HG03196 (cell line): ENCODE measurements around the gene AADAC.
"Not testable (repeated sequence)": the region's sequence is repeated elsewhere in the genome, so short reads cannot be mapped to it uniquely, and the experiment has no call there.

Experiments
- ATAC-seq: cut with Tn5 transposase; IDR thresholded peaks from one replicate; pipeline ENCODE4 v1.9.1; 2021; ENCODE audit not compliant: unreplicated experiment

Gene AADAC

GRCh38 chr3:151796105-151796680 lies 17.7 kb upstream of the AADAC start:
- ATAC-seq: no peak

GRCh38 chr3:151798466-151798865 lies 15.4 kb upstream of the AADAC start:
- no peak for ATAC-seq

GRCh38 chr3:151800431-151800830 lies 13.5 kb upstream of the AADAC start:
- no peak for ATAC-seq

- ATAC-seq: no peak
Observed at GRCh38 chr3:151804267-151804666, 9.6 kb upstream of the AADAC start.

- no peak for ATAC-seq
Observed at GRCh38 chr3:151806838-151807237, 7.1 kb upstream of the AADAC start.

GRCh38 chr3:151808926-151809325 lies 5.0 kb upstream of the AADAC start:
- ATAC-seq: not testable (repeated sequence)

GRCh38 chr3:151811474-151811873 lies 2.4 kb upstream of the AADAC start:
- no peak for ATAC-seq

GRCh38 chr3:151814588-151814987 lies 672 bp downstream of the AADAC start:
- ATAC-seq: no peak

GRCh38 chr3:151816091-151816604 lies 2.2 kb downstream of the AADAC start:
- no peak for ATAC-seq

- ATAC-seq: no peak
Observed at GRCh38 chr3:151817473-151817872, 3.6 kb downstream of the AADAC start.

GRCh38 chr3:151818361-151818760 lies 4.4 kb downstream of the AADAC start:
- no peak for ATAC-seq

GRCh38 chr3:151819910-151820309 lies 6.0 kb downstream of the AADAC start:
- ATAC-seq: no peak

- ATAC-seq: no peak
Observed at GRCh38 chr3:151827816-151828215, 13.9 kb downstream of the AADAC start.

- no peak for ATAC-seq
Observed at GRCh38 chr3:151835751-151836525, 22.0 kb downstream of the AADAC start.

- ATAC-seq: no peak
Observed at GRCh38 chr3:151837057-151837456, 23.1 kb downstream of the AADAC start.

GRCh38 chr3:151838574-151839312 lies 24.8 kb downstream of the AADAC start:
- ATAC-seq: no peak

- no peak for ATAC-seq
Observed at GRCh38 chr3:151839313-151839631, 25.4 kb downstream of the AADAC start.

- no peak for ATAC-seq
Observed at GRCh38 chr3:151841801-151842200, 27.9 kb downstream of the AADAC start.

- no peak for ATAC-seq
Observed at GRCh38 chr3:151843275-151843674, 29.4 kb downstream of the AADAC start.

- ATAC-seq: no peak
Observed at GRCh38 chr3:151845306-151845905, 31.5 kb downstream of the AADAC start.

- ATAC-seq: not testable (repeated sequence)
Observed at GRCh38 chr3:151850065-151850464, 36.1 kb downstream of the AADAC start.
